ENCODE measurements around the gene TPRN.
"Not testable (repeated sequence)": the region's sequence is repeated elsewhere in the genome, so short reads cannot be mapped to it uniquely, and the experiment has no call there.

Gene TPRN, protein sequence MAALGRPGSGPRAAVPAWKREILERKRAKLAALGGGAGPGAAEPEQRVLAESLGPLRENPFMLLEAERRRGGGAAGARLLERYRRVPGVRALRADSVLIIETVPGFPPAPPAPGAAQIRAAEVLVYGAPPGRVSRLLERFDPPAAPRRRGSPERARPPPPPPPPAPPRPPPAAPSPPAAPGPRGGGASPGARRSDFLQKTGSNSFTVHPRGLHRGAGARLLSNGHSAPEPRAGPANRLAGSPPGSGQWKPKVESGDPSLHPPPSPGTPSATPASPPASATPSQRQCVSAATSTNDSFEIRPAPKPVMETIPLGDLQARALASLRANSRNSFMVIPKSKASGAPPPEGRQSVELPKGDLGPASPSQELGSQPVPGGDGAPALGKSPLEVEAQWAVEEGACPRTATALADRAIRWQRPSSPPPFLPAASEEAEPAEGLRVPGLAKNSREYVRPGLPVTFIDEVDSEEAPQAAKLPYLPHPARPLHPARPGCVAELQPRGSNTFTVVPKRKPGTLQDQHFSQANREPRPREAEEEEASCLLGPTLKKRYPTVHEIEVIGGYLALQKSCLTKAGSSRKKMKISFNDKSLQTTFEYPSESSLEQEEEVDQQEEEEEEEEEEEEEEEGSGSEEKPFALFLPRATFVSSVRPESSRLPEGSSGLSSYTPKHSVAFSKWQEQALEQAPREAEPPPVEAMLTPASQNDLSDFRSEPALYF

DNA sequence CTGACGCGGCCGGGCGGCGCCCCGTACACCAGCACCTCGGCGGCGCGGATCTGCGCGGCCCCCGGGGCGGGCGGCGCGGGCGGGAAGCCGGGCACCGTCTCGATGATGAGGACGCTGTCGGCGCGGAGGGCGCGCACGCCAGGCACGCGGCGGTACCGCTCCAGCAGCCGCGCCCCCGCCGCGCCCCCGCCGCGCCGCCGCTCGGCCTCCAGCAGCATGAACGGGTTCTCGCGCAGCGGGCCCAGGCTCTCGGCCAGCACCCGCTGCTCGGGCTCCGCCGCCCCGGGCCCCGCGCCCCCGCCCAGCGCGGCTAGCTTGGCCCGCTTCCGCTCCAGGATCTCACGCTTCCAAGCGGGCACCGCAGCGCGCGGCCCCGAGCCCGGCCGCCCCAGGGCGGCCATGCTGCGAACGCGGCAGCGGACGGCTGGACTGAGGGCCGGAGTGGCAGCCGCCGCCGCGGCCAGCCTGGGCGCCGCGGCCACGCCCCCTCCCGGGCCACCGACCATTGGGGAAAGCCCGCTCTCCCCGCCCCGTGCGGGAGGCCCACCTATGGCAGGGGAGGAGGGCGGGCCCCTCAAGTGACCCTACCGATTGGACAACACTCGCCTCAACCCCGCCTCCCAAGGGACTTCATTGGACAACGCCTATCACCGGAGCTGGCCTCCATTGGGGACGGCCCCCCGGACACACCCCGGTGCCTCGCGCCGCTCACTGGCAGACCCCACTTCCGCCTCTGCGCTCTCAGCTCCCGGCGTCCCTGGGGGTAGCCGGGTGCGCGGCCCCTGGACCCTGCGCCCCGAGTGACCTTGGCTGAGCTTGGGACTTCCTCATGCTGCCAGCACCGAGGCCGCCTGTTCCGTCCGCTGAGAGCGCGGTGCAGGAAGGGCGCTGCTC lies at the start of gene TPRN:
TSS of gene TPRN (minus strand) at position 431 of the 894 bp plus-strand sequence. CDS start at position 401, 30 bp downstream.
- peak; percentile 100 for DNase-seq (ENCODE audit: low spot score)

DNA sequence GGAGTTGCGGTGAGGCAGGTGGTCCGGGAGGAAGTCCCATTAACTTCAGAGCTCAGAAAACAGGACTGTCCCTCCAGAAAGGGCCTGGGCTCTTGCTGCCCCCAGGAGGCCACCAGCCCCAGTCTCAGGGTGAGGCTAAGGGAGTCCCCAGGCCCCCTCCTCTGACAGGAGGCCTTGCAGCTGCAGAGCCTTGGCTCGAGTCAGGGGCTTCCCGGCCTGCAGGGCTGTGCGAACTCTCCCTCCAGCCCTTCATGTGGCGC lies 47.3 kb upstream of the TPRN start:
- DNase-seq (ENCODE audit: low spot score) = no peak

DNA sequence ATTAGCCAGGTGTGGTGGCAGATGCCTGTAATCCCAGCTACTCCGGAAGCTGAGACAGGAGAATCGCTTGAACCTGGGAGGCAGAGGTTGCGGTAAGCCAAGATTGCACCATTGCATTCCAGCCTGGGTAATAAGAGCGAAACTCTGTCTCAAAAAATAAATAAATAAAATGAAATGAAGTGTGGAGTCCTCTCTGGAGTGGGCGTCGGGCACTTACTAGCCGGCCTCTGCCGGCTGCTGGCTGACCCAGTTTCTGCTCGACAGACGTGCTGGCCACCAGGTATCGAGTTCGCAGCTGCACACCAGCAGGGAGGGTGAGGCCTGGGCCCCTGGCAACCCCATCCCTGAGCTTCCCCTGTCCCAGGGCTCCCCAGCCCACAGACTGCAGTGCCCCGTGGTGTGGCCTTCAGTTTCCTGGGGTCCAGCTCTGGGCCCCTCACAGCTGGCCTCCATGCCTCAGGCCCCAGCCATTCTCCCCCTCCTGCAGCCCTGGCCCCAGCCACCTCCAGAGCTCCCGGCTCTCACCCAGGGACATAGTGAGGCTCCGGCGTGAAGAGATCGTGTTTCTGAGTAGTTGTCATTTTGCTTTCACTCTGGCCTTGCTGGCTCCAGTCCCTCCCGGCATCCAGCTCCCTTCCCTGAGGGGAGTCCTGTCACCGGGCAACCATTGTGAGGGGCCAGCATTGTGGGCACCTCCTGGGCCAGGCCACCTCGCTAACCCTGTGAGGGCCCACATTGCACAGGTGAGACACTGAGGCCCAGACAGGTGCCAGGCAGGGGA lies 46.8 kb upstream of the TPRN start:
- DNase-seq (ENCODE audit: low spot score) = no peak

- no peak for DNase-seq (ENCODE audit: low spot score)
Observed at GRCh38 chr9:137245450-137246421, 45.2 kb upstream of the TPRN start.

GRCh38 chr9:137244486-137245449 lies 44.2 kb upstream of the TPRN start:
- no peak for DNase-seq (ENCODE audit: low spot score)

- no peak for DNase-seq (ENCODE audit: low spot score)
Observed at GRCh38 chr9:137243626-137244485, 43.3 kb upstream of the TPRN start.

DNA sequence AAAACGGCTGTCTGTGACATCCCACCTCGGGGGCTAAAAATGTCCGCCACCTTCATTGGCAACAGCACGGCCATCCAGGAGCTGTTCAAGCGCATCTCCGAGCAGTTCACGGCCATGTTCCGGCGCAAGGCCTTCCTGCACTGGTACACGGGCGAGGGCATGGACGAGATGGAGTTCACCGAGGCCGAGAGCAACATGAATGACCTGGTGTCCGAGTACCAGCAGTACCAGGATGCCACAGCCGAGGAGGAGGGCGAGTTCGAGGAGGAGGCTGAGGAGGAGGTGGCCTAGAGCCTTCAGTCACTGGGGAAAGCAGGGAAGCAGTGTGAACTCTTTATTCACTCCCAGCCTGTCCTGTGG lies 42.7 kb upstream of the TPRN start:
- not testable (repeated sequence) for DNase-seq (ENCODE audit: low spot score)

- DNase-seq (ENCODE audit: low spot score) = no peak
Observed at GRCh38 chr9:137242269-137243203, 42.0 kb upstream of the TPRN start.

GRCh38 chr9:137241490-137242268 lies 41.1 kb upstream of the TPRN start:
- DNase-seq (ENCODE audit: low spot score) = no peak

GRCh38 chr9:137240841-137241489 lies 40.4 kb upstream of the TPRN start, which contains the start of gene TUBB4B:
TSS of gene TUBB4B (plus strand) at chr9:137241287. CDS start at chr9:137241361, 74 bp downstream.
- DNase-seq (ENCODE audit: low spot score) = peak; percentile 100

GRCh38 chr9:137240318-137240840 lies 39.8 kb upstream of the TPRN start:
- DNase-seq (ENCODE audit: low spot score) = no peak

DNA sequence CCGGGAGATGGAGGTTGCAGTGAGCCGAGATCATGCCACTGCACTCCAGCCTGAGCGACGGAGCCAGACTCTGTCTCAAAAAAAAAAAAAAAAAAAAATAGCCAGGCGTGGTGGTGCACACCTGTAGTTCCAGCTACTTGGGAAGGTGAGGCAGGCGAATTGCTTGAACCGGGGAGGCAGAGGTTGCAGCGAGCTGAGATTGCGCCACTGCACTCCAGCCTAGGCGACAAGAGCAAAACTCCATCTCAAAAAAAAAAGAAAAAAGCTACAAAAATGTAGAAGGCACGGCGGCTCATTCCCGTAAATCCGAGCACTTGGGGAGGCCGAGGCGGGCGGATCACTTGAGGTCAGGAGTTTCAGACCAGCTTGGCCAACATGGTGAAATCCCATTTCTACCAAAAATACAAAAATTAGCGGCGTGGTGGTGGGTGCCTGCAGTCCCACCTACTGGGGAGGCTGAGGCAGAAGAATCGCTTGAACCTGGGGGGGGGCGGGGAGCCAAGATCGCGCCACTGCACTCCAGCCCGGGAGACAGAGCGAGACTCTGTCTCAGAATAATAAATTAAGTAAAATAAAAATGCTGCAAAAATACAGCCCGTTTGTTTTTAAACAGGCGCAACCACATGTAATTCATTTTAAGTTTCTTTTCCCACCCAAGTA lies 39.1 kb upstream of the TPRN start:
- not testable (repeated sequence) for DNase-seq (ENCODE audit: low spot score)

DNA sequence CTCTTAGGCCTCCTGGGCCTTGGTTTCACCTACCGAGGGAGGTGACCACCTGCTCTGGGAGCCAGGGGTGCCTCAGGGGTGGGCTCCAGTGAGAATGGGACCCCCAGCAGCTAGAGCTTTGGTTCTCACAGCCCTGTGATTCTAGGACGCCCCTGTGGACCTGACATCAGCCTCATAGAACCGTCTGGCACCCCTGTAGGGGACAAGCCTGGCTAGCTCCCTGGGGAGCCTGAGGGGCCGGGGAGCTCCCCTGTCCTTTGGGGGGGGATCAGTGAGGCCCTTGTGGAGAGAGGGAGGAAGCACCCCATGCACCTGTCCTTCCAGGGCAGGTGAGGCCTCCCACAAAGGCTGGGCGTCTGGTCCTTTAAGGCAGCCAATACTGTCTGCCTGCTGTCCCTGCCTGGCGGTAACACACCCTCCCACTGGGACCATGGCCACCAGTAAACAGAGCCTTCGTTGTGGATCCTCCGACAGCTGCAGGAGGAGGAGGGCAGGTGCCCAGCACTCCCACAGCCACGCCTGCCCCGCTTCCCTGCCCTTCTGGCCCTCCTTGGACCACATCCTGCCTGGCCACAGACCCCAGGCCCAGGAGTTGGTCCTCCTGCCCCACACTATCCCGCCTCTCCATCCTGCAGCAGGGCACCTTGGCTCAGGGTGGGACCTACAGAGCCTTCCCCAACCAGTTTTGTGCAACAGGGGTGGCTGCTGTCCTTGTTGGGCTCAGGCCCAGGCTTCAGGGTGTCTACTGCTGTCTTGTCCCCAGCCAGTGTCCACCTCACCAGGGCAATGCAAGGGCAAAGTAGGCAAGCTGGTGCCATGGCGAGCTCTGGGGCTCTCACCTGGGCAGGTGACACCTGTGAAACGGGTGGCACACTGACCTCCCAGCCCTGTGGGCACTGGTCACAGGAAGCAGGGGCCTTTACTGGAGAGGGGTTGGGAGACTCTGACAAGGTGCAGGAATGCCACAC lies 37.5 kb upstream of the TPRN start:
- no peak for DNase-seq (ENCODE audit: low spot score)

GRCh38 chr9:137236936-137237421 lies 36.4 kb upstream of the TPRN start:
- DNase-seq (ENCODE audit: low spot score) = no peak
